ENCODE results near the gene SLC39A9. TPM values are rescaled to one million over a fixed set of nuclear protein-coding genes. Genes with fewer than 3 reads are reported as not detected.

The SLC39A9 gene
- total RNA-seq, 1 donor from 2014 or later = 140 TPM

GRCh38 chr14:69357544-69358200, 40.8 kb upstream of the SLC39A9 start:
- H3K36me3 ChIP-seq (ENCODE audit: control insufficient read depth, insufficient read depth, low read length) = no peaks in the 10 kb centered on the region
- peak; percentile 4 for DNase-seq (ENCODE audit: low read depth)
- peaks cover 3% of the 10 kb centered on the region for H3K27me3 ChIP-seq (ENCODE audit: control insufficient read depth, insufficient read depth, low read length)
- FAIRE-seq = no peak
- TF ChIP-seq CTCF (IDR thresholded peaks at IDR 0.05; ENCODE audit: insufficient read depth, low read length, severe bottlenecking) = no peak
- no peak overlapping the region for H3K4me3 ChIP-seq (ENCODE audit: low read depth, low read length)

- peaks cover 3% of the 10 kb centered on the region for H3K27me3 ChIP-seq (ENCODE audit: control insufficient read depth, insufficient read depth, low read length)
- H3K4me3 ChIP-seq (ENCODE audit: low read depth, low read length) = no peak overlapping the region
- no peak for FAIRE-seq
- H3K36me3 ChIP-seq (ENCODE audit: control insufficient read depth, insufficient read depth, low read length) = no peaks in the 10 kb centered on the region
- no peak for TF ChIP-seq CTCF (IDR thresholded peaks at IDR 0.05; ENCODE audit: insufficient read depth, low read length, severe bottlenecking)
- no peak for DNase-seq (ENCODE audit: low read depth)
These were observed 40.1 kb upstream of the SLC39A9 start for GRCh38 chr14:69358233-69358963.

GRCh38 chr14:69358966-69359365, 39.5 kb upstream of the SLC39A9 start:
- Histone ChIP-seq H3K27me3 (ENCODE audit: control insufficient read depth, insufficient read depth, low read length) (peaks cover 3% of the 10 kb centered on the region), H3K4me3 (ENCODE audit: low read depth, low read length) (no peak overlapping the region), H3K36me3 (ENCODE audit: control insufficient read depth, insufficient read depth, low read length) (no peaks in the 10 kb centered on the region)
- FAIRE-seq = no peak
- no peak for DNase-seq (ENCODE audit: low read depth)
- no peak for TF ChIP-seq CTCF (IDR thresholded peaks at IDR 0.05; ENCODE audit: insufficient read depth, low read length, severe bottlenecking)

- TF ChIP-seq CTCF (IDR thresholded peaks at IDR 0.05; ENCODE audit: insufficient read depth, low read length, severe bottlenecking) = no peak
- FAIRE-seq = no peak
These were observed 37.9 kb upstream of the SLC39A9 start for GRCh38 chr14:69360438-69361108.

GRCh38 chr14:69363055-69363454, 35.4 kb upstream of the SLC39A9 start:
- Histone ChIP-seq H3K4me3 (ENCODE audit: low read depth, low read length) (no peak overlapping the region), H3K36me3 (ENCODE audit: control insufficient read depth, insufficient read depth, low read length) (no peaks in the 10 kb centered on the region), H3K27me3 (ENCODE audit: control insufficient read depth, insufficient read depth, low read length) (peaks cover 1% of the 10 kb centered on the region)
- TF ChIP-seq CTCF (IDR thresholded peaks at IDR 0.05; ENCODE audit: insufficient read depth, low read length, severe bottlenecking) = no peak
- DNase-seq (ENCODE audit: low read depth) (no peak), FAIRE-seq (peak; percentile 52)

More at GRCh38 chr14:69360438-69361108, 37.9 kb upstream of the SLC39A9 start:
- Histone ChIP-seq H3K27me3 (ENCODE audit: control insufficient read depth, insufficient read depth, low read length) (peaks cover 3% of the 10 kb centered on the region), H3K36me3 (ENCODE audit: control insufficient read depth, insufficient read depth, low read length) (no peaks in the 10 kb centered on the region), H3K4me3 (ENCODE audit: low read depth, low read length) (no peak overlapping the region)
- no peak for DNase-seq (ENCODE audit: low read depth)

All from bronchial epithelial cell (primary cell).